A549 (cell line): Measurements from ENCODE around the gene SIX2. TPM values are rescaled to one million over a fixed set of nuclear protein-coding genes. Genes with fewer than 3 reads are reported as not detected.

Experiments
- ATAC-seq, 2 experiments: fragments of 200-7000 bp in 1 of 2; fragments of >200 bp in 1 of 2; cut with Nextera tagmentation in 1 of 2; cut with Tn5 transposase in 1 of 2; 3 replicates each; pipeline versions ENCODE4 v1.8.0 to v1.9.1; 2018 to 2020; ENCODE audit warnings: mild to moderate bottlenecking in 1 of 2, moderate library complexity in 1 of 2
- CTCF ChIA-PET: fragments of 300-600 bp; sonication (Branson Sonifier 250); formaldehyde crosslinking; extraction: SDS; loops from one replicate; lab custom pipeline; 2021; ENCODE audit warnings: antibody characterized with exemption, inconsistent platforms; lab: Yijun Ruan, JAX
- POLR2A ChIA-PET: fragments of 350-600 bp; formaldehyde crosslinking; extraction: SDS; loops from one replicate; lab custom pipeline; 2021; ENCODE audit warnings: antibody characterized with exemption, inconsistent platforms; lab: Yijun Ruan, JAX
- DNase-seq, 2 experiments: peaks; one replicate each; pipeline versions ENCODE4 v3.0.0 to v3.0.0-alpha.2; 2011 to 2016; ENCODE audit warnings: low read depth in 1 of 2, low spot score in 1 of 2
- FAIRE-seq: peaks from 2 replicates; lab custom pipeline; 2011; peaks lifted over from hg19 to GRCh38; lab: Jason Lieb, UNC
- H3K27ac ChIP-seq, 2 experiments: fragments of >200 bp; sonication (Bioruptor Twin); formaldehyde crosslinking; 3 replicates each; pipeline ENCODE4 v1.5.1; 2016 to 2017
- H3K4me1 ChIP-seq: fragments of >200 bp; sonication (Bioruptor Twin); formaldehyde crosslinking; 3 replicates; pipeline ENCODE4 v1.6.1; 2016
- H3K4me2 ChIP-seq: fragments of >200 bp; sonication (Bioruptor Twin); formaldehyde crosslinking; 3 replicates; pipeline ENCODE4 v1.6.1; 2016
- H3K4me3 ChIP-seq: fragments of >200 bp; sonication (Bioruptor Twin); formaldehyde crosslinking; 3 replicates; pipeline ENCODE4 v1.5.1; 2016
- H3K9me3 ChIP-seq: fragments of >200 bp; sonication (Bioruptor Twin); formaldehyde crosslinking; 3 replicates; pipeline ENCODE4 v1.6.1; 2016
- BHLHE40 ChIP-seq: IDR thresholded peaks from 2 replicates; pipeline ENCODE4 v1.6.1; 2012; ENCODE audit warnings: low read depth, low read length, inconsistent platforms
- CEBPB ChIP-seq, 2 experiments: fragments of >200 bp in 1 of 2; sonication (Bioruptor Twin) in 1 of 2; formaldehyde crosslinking in 1 of 2; IDR thresholded peaks; 2 replicates each; pipeline ENCODE4 v1.6.1; 2012 to 2016
- CHD2 ChIP-seq: fragments of 150-350 bp; IDR thresholded peaks from 2 replicates; pipeline ENCODE4 v1.6.1; 2014; ENCODE audit warnings: low read length; ENCODE audit not compliant: partially characterized antibody
- E2F6 ChIP-seq: IDR thresholded peaks from 2 replicates; pipeline ENCODE4 v1.6.1; 2012; ENCODE audit warnings: low read depth, borderline replicate concordance
- ESRRA ChIP-seq: fragments of 150-350 bp; IDR thresholded peaks from 2 replicates; pipeline ENCODE4 v1.6.1; 2014; ENCODE audit warnings: mild to moderate bottlenecking, low read length, borderline replicate concordance
- FOSL2 ChIP-seq, 2 experiments: fragments of 450-650 bp in 1 of 2; fragments of >200 bp in 1 of 2; sonication (Bioruptor Twin) in 1 of 2; formaldehyde crosslinking; IDR thresholded peaks; 2 replicates each; pipeline versions ENCODE4 v1.5.0 to v1.6.1; 2016 to 2020; ENCODE audit warnings: mild to moderate bottlenecking in 1 of 2, moderate library complexity in 1 of 2
- FOXS1 ChIP-seq: fragments of 250-450 bp; sonication (Bioruptor Pico); IDR thresholded peaks from 2 replicates; pipeline ENCODE4 v1.5.0; 2020; ENCODE audit warnings: mild to moderate bottlenecking, moderate library complexity
- GATA3 ChIP-seq: IDR thresholded peaks from 2 replicates; pipeline ENCODE4 v1.6.1; 2012; ENCODE audit warnings: borderline replicate concordance
- HDAC2 ChIP-seq: fragments of 200-600 bp; sonication (generic); IDR thresholded peaks from 2 replicates; pipeline ENCODE4 v1.6.1; 2016
- HES2 ChIP-seq: fragments of >200 bp; sonication (Bioruptor Twin); formaldehyde crosslinking; IDR thresholded peaks from 2 replicates; pipeline ENCODE4 v1.6.1; 2016
- HEYL ChIP-seq: fragments of 250-450 bp; sonication (Bioruptor Pico); IDR thresholded peaks from 2 replicates; pipeline ENCODE4 v1.8.0; 2021; ENCODE audit warnings: mild to moderate bottlenecking, moderate library complexity
- JUNB ChIP-seq: fragments of >200 bp; sonication (Bioruptor Twin); formaldehyde crosslinking; IDR thresholded peaks from 2 replicates; pipeline ENCODE4 v1.6.1; 2016
- KDM5A ChIP-seq: fragments of 200-600 bp; sonication (generic); IDR thresholded peaks from 2 replicates; pipeline ENCODE4 v1.6.1; 2016; ENCODE audit warnings: antibody characterized with exemption, mild to moderate bottlenecking
- MAZ ChIP-seq: fragments of 150-350 bp; IDR thresholded peaks from 2 replicates; pipeline ENCODE4 v1.6.1; 2014; ENCODE audit warnings: antibody characterized with exemption, low read depth, low read length, borderline replicate concordance
- NFE2L2 ChIP-seq: fragments of 150-350 bp; conservative IDR thresholded peaks from 2 replicates; pipeline ENCODE4 v1.6.1; 2014; ENCODE audit warnings: low read length
- POLR2AphosphoS2 ChIP-seq: conservative IDR thresholded peaks from 2 replicates; pipeline ENCODE4 v1.6.1; 2012; ENCODE audit warnings: low read length, improper control_type of control experiment, inconsistent platforms
- RCOR1 ChIP-seq: fragments of 150-350 bp; IDR thresholded peaks from 2 replicates; pipeline ENCODE4 v1.6.1; 2014; ENCODE audit warnings: antibody characterized with exemption, low read length, low read depth
- SMC3 ChIP-seq: fragments of >200 bp; sonication (Bioruptor Twin); formaldehyde crosslinking; IDR thresholded peaks from 3 replicates; pipeline ENCODE4 v1.6.1; 2018; ENCODE audit warnings: inconsistent platforms
- SREBF2 ChIP-seq: fragments of 450-650 bp; IDR thresholded peaks from 2 replicates; pipeline ENCODE4 v1.6.1; 2014; ENCODE audit warnings: mild to moderate bottlenecking, moderate library complexity
- TFCP2L1 ChIP-seq: fragments of 250-450 bp; sonication (Bioruptor Pico); IDR thresholded peaks from 2 replicates; pipeline ENCODE4 v1.5.0; 2021; ENCODE audit warnings: mild to moderate bottlenecking
- ZC3H11A ChIP-seq: fragments of 450-650 bp; IDR thresholded peaks from 2 replicates; pipeline ENCODE4 v1.6.1; 2014; ENCODE audit warnings: antibody characterized with exemption, mild to moderate bottlenecking
- ZFP36 ChIP-seq: fragments of 450-650 bp; IDR thresholded peaks from 2 replicates; pipeline ENCODE4 v1.6.1; 2014; ENCODE audit warnings: borderline replicate concordance; ENCODE audit not compliant: partially characterized antibody
- WGBS: methylation state at CpG from one replicate; pipeline ENCODE4 v1.1.6; 2017; ENCODE audit errors: missing lambda C conversion rate; 5-methylcytosine and 5-hydroxymethylcytosine counted together
- polyA plus RNA-seq, 4 experiments: library from polyadenylated mRNA; depleted of rRNA in 3 of 4; stranded (reverse); fragments of >200 nt; fragmentation: RNase III in 1 of 4; extraction: RNeasy Plus Mini Kit Qiagen cat#74134 plus additional on column Dnase treatment in 1 of 4; gene quantifications; 2 replicates in 3 of 4; 3 replicates in 1 of 4; pipeline ENCODE4 v1.2.3, GENCODE V29; 2011 to 2017
- TF ChIP-seq, protein P1 (sequence below): fragments of 250-450 bp; sonication (Bioruptor Pico); IDR thresholded peaks from 2 replicates; pipeline ENCODE4 v1.5.0; 2021; ENCODE audit warnings: mild to moderate bottlenecking, moderate library complexity, borderline replicate concordance
- TF ChIP-seq, protein P2 (sequence below): fragments of 200-600 bp; sonication (generic); IDR thresholded peaks from 2 replicates; pipeline ENCODE4 v1.6.1; 2016; ENCODE audit warnings: antibody characterized with exemption, mild to moderate bottlenecking, moderate library complexity
- TF ChIP-seq, protein P3 (sequence below): fragments of >200 bp; sonication (Bioruptor Twin); formaldehyde crosslinking; IDR thresholded peaks from 3 replicates; pipeline ENCODE4 v1.5.1; 2016
- TF ChIP-seq, protein P4 (sequence below): fragments of 450-650 bp; IDR thresholded peaks from 2 replicates; pipeline ENCODE4 v1.6.1; 2014; ENCODE audit warnings: antibody characterized with exemption

The SIX2 gene
- polyA plus RNA-seq, 2 of the 4 experiments (the other 2 are of a cell fraction) = 0.10 to 0.15 TPM

- Histone ChIP-seq H3K27ac (no peak overlapping the region), H3K9me3 (no peaks in the 10 kb centered on the region), H3K4me1 (peaks cover 12% of the 10 kb centered on the region), H3K4me3 (no peak overlapping the region), H3K4me2 (no peak overlapping the region)
- TF ChIP-seq CEBPB (IDR thresholded peaks at IDR 0.05) = no peak
- TF ChIP-seq ZC3H11A = no peak
- TF ChIP-seq FOXS1 (CRISPR knock-in tag) = no peak
- TF ChIP-seq FOSL2 (IDR thresholded peaks at IDR 0.05) = no peak
- TF ChIP-seq FOSL2 (CRISPR knock-in tag; IDR thresholded peaks at IDR 0.05) = no peak
- no peak for TF ChIP-seq TFCP2L1 (CRISPR knock-in tag)
- no peak for TF ChIP-seq SMC3
- TF ChIP-seq BHLHE40 = no peak
- no peak for TF ChIP-seq KDM5A
- TF ChIP-seq CHD2 = no peak
- no peak for TF ChIP-seq NFE2L2
- no peak for TF ChIP-seq MAZ
- no peak for TF ChIP-seq RCOR1
- TF ChIP-seq, protein P1, sequence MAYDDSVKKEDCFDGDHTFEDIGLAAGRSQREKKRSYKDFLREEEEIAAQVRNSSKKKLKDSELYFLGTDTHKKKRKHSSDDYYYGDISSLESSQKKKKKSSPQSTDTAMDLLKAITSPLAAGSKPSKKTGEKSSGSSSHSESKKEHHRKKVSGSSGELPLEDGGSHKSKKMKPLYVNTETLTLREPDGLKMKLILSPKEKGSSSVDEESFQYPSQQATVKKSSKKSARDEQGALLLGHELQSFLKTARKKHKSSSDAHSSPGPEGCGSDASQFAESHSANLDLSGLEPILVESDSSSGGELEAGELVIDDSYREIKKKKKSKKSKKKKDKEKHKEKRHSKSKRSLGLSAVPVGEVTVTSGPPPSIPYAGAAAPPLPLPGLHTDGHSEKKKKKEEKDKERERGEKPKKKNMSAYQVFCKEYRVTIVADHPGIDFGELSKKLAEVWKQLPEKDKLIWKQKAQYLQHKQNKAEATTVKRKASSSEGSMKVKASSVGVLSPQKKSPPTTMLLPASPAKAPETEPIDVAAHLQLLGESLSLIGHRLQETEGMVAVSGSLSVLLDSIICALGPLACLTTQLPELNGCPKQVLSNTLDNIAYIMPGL = no peak
- no peak for TF ChIP-seq SREBF2
- no peak for TF ChIP-seq ESRRA
- no peak for TF ChIP-seq HDAC2
- CTCF ChIA-PET = interaction anchor here (7.5 kb wide), 1 partner anchor 38 kb away, joined by 34 read pairs; no protein-coding TSS in a partner anchor
- no peak for DNase-seq
- FAIRE-seq = no peak
- POLR2A ChIA-PET = no interaction called here
- 69% methylated on average over 3 of the region's 3 CpGs for WGBS
- no peak for ATAC-seq
Observed at GRCh38 chr2:45020439-45020838, 11.2 kb upstream of the SIX2 start.

DNA sequence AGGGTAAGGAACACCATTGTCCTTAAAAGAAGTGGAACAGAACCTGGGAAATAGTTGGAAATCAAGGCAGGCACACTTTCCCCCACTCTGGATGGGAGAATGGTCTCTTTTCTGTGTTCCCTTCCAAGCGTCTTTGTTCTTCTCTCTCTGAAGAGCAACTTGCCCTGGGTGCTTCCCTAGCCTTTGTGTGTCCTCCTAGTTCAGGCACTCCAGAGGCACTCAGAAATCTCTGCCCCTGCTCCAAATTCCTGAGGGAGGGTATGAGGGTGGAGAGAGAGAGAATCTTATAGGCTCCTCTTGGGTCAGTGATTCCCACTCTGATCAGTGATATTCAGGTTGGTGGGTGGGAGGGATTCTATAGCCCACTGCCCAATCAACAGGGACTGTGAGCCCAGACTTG, 8.8 kb upstream of the SIX2 start:
- no peak for TF ChIP-seq KDM5A
- TF ChIP-seq TFCP2L1 (CRISPR knock-in tag) = no peak
- TF ChIP-seq HES2 = no peak
- TF ChIP-seq, protein P1 = no peak
- TF ChIP-seq POLR2AphosphoS2 = no peak
- TF ChIP-seq ZFP36 = no peak
- TF ChIP-seq SMC3 = no peak
- TF ChIP-seq SREBF2 = no peak
- TF ChIP-seq ESRRA = no peak
- TF ChIP-seq, protein P2, sequence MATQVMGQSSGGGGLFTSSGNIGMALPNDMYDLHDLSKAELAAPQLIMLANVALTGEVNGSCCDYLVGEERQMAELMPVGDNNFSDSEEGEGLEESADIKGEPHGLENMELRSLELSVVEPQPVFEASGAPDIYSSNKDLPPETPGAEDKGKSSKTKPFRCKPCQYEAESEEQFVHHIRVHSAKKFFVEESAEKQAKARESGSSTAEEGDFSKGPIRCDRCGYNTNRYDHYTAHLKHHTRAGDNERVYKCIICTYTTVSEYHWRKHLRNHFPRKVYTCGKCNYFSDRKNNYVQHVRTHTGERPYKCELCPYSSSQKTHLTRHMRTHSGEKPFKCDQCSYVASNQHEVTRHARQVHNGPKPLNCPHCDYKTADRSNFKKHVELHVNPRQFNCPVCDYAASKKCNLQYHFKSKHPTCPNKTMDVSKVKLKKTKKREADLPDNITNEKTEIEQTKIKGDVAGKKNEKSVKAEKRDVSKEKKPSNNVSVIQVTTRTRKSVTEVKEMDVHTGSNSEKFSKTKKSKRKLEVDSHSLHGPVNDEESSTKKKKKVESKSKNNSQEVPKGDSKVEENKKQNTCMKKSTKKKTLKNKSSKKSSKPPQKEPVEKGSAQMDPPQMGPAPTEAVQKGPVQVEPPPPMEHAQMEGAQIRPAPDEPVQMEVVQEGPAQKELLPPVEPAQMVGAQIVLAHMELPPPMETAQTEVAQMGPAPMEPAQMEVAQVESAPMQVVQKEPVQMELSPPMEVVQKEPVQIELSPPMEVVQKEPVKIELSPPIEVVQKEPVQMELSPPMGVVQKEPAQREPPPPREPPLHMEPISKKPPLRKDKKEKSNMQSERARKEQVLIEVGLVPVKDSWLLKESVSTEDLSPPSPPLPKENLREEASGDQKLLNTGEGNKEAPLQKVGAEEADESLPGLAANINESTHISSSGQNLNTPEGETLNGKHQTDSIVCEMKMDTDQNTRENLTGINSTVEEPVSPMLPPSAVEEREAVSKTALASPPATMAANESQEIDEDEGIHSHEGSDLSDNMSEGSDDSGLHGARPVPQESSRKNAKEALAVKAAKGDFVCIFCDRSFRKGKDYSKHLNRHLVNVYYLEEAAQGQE = no peak
- TF ChIP-seq, protein P3, sequence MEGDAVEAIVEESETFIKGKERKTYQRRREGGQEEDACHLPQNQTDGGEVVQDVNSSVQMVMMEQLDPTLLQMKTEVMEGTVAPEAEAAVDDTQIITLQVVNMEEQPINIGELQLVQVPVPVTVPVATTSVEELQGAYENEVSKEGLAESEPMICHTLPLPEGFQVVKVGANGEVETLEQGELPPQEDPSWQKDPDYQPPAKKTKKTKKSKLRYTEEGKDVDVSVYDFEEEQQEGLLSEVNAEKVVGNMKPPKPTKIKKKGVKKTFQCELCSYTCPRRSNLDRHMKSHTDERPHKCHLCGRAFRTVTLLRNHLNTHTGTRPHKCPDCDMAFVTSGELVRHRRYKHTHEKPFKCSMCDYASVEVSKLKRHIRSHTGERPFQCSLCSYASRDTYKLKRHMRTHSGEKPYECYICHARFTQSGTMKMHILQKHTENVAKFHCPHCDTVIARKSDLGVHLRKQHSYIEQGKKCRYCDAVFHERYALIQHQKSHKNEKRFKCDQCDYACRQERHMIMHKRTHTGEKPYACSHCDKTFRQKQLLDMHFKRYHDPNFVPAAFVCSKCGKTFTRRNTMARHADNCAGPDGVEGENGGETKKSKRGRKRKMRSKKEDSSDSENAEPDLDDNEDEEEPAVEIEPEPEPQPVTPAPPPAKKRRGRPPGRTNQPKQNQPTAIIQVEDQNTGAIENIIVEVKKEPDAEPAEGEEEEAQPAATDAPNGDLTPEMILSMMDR = no peak
- no peak for TF ChIP-seq HEYL
- TF ChIP-seq, protein P4, sequence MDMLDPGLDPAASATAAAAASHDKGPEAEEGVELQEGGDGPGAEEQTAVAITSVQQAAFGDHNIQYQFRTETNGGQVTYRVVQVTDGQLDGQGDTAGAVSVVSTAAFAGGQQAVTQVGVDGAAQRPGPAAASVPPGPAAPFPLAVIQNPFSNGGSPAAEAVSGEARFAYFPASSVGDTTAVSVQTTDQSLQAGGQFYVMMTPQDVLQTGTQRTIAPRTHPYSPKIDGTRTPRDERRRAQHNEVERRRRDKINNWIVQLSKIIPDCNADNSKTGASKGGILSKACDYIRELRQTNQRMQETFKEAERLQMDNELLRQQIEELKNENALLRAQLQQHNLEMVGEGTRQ = no peak
- TF ChIP-seq JUNB = no peak
- no peak for TF ChIP-seq GATA3
- TF ChIP-seq FOSL2 (IDR thresholded peaks at IDR 0.05) = no peak
- TF ChIP-seq FOSL2 (CRISPR knock-in tag; IDR thresholded peaks at IDR 0.05) = no peak
- TF ChIP-seq E2F6 = no peak
- H3K4me2 ChIP-seq = no peak overlapping the region
- WGBS = 22% methylated on average over 1 of the region's 1 CpG
- ATAC-seq (no peak), DNase-seq (no peak), FAIRE-seq (no peak)
- ChIA-PET POLR2A (no interaction called here), CTCF (no interaction called here)
- H3K4me1 ChIP-seq = 0 out of 3 replicates have a peak, but pooled peaks cover 8% of the 10 kb centered on the region
- no peak overlapping the region for H3K4me3 ChIP-seq
- H3K27ac ChIP-seq = no peak overlapping the region
- no peaks in the 10 kb centered on the region for H3K9me3 ChIP-seq
